Mesenchymal stem cell (in vitro differentiated cells and primary cell): ENCODE results near the gene RBM12. TPM values are rescaled to one million over a fixed set of nuclear protein-coding genes. Genes with fewer than 3 reads are reported as not detected.

Experiments
- small RNA-seq: library from polyadenylated mRNA; stranded (forward); fragments of <200 nt; extraction: miRNeasy Mini kit (QIAGEN cat#:217004); gene quantifications from one replicate; pipeline ENCODE3, GENCODE V24; 2013; ENCODE audit warnings: low read depth

RBM12 gene

Small RNA genes lying within 50 kb of the gene (small RNA-seq; reads per million reads assigned to genes)
- gene RNU6-759P, result not detected
